ENCODE results near the gene TMEM143. TPM values are rescaled to one million over a fixed set of nuclear protein-coding genes. Genes with fewer than 3 reads are reported as not detected.
"Not testable (repeated sequence)": the region's sequence is repeated elsewhere in the genome, so short reads cannot be mapped to it uniquely, and the experiment has no call there.

TMEM143 gene
- total RNA-seq, 2 donors from 2014 or later = 6.3 to 18.4 TPM

DNA sequence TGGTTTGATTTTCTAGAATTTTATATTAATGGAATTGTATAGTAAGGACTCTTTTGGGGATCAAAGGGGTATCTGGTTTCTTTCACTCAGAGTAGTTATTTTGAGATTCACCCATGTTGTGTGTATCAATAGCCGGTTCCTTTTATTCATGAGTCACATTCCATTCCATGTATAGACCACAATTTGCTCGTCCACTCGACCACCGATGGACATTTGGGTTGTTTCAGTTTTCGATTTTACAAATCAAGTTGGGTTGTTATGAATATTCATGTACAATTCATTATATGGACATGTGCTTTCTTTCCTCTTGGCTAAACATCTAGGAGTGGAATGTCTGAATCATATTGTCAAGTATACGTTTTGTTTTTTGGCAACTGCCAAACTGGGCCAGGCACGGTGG lies 48.0 kb downstream of the TMEM143 start:
- DNase-seq (ENCODE audit: low spot score) (no peak), ATAC-seq (ENCODE audit: insufficient number of reproducible peaks, low FRiP score, low read depth) (no peak)
- Histone ChIP-seq H3K27ac (no peak overlapping the region), H3K4me3 (no peak overlapping the region), H3K36me3 (no peaks in the 10 kb centered on the region), H3K4me1 (ENCODE audit: control insufficient read depth in 1 of 2, low read depth in 2 of 2) (peaks cover 4 to 7% of the 10 kb centered on the region in 2 donors), H3K9me3 (no peaks in the 10 kb centered on the region), H3K27me3 (replicated peaks; ENCODE audit: insufficient read depth) (no peaks in the 10 kb centered on the region)
- TF ChIP-seq, protein P1, sequence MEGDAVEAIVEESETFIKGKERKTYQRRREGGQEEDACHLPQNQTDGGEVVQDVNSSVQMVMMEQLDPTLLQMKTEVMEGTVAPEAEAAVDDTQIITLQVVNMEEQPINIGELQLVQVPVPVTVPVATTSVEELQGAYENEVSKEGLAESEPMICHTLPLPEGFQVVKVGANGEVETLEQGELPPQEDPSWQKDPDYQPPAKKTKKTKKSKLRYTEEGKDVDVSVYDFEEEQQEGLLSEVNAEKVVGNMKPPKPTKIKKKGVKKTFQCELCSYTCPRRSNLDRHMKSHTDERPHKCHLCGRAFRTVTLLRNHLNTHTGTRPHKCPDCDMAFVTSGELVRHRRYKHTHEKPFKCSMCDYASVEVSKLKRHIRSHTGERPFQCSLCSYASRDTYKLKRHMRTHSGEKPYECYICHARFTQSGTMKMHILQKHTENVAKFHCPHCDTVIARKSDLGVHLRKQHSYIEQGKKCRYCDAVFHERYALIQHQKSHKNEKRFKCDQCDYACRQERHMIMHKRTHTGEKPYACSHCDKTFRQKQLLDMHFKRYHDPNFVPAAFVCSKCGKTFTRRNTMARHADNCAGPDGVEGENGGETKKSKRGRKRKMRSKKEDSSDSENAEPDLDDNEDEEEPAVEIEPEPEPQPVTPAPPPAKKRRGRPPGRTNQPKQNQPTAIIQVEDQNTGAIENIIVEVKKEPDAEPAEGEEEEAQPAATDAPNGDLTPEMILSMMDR (IDR thresholded peaks at IDR 0.05) = no peak

DNA sequence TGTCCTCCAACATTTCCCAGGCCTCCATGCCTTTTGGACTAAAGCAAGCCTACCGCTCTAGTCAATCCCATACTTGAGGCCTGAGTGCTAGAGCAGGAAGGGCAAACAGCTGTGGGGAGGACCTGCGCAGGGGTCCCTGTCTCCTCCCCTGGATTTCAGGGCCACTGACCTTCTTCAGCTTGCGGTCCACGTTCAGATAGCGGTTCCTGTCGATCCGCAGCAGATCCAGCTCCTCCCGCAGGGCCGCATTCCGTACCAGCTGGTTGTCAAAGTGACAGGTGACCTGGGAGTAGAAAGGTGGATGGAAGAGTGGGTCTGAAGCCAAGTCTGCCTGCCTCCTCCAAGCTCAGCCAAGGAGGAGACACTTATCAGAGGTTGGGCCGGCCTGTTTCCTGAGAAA lies 52.4 kb downstream of the TMEM143 start:
- ATAC-seq (ENCODE audit: insufficient number of reproducible peaks, low FRiP score, low read depth) (no peak), DNase-seq (ENCODE audit: low spot score) (no peak)
- no peak overlapping the region for H3K4me3 ChIP-seq
- no peaks in the 10 kb centered on the region for H3K36me3 ChIP-seq
- H3K4me1 ChIP-seq (ENCODE audit: control insufficient read depth in 1 of 2, low read depth in 2 of 2) = no peaks in the 10 kb centered on the region
- TF ChIP-seq, protein P1 (IDR thresholded peaks at IDR 0.05) = no peak
- H3K27ac ChIP-seq = no peak overlapping the region
- no peaks in the 10 kb centered on the region for H3K9me3 ChIP-seq
- no peaks in the 10 kb centered on the region for H3K27me3 ChIP-seq (replicated peaks; ENCODE audit: insufficient read depth)

DNA sequence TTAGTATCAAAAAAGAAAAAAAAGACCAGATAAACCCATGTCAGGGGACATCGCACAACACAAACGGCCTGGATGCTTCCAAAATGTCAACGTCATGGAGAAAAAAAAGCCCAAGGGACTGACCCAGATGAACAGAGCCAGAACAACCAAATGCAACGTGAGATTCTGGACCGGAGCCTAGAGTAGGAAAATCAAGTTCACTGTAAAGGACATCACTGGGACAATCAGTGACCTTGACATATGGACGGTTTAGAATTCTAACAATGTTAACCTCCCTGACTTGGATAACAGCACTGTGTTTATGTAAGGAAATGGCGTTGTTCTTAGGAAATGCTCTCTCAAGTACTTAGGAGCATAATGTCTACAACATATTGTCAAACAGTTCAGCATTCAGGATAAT lies 53.5 kb downstream of the TMEM143 start:
- Histone ChIP-seq H3K9me3 (no peaks in the 10 kb centered on the region), H3K36me3 (no peaks in the 10 kb centered on the region), H3K27me3 (replicated peaks; ENCODE audit: insufficient read depth) (no peaks in the 10 kb centered on the region), H3K4me1 (ENCODE audit: control insufficient read depth in 1 of 2, low read depth in 2 of 2) (no peaks in the 10 kb centered on the region), H3K27ac (no peak overlapping the region), H3K4me3 (no peak overlapping the region)
- no peak for DNase-seq (ENCODE audit: low spot score)
- TF ChIP-seq, protein P1 (IDR thresholded peaks at IDR 0.05) = no peak
- no peak for ATAC-seq (ENCODE audit: insufficient number of reproducible peaks, low FRiP score, low read depth)

DNA sequence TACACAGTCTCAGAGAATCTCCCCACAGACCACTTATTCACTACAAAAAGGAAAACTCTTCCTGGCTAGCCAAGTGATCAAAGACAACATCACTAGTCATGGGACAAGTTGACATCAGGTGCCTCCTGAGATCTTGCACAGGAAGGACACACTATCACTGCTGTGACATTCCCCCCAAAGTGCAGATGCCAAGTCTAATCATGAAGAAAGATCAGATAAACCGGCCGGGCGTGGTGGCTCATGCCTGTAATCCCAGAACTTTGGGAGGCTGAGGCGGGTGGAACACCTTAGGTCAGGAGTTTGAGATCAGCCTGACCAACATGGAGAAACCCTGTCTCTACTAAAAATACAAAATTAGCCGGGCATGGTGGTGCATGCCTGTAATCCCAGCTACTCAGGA lies 54.0 kb downstream of the TMEM143 start:
- H3K36me3 ChIP-seq; H3K9me3 ChIP-seq; H3K27me3 ChIP-seq (replicated peaks; ENCODE audit: insufficient read depth); DNase-seq (ENCODE audit: low spot score); H3K27ac ChIP-seq; ATAC-seq (ENCODE audit: insufficient number of reproducible peaks, low FRiP score, low read depth); H3K4me1 ChIP-seq (ENCODE audit: control insufficient read depth in 1 of 2, low read depth in 2 of 2); H3K4me3 ChIP-seq: not testable (repeated sequence)

DNA sequence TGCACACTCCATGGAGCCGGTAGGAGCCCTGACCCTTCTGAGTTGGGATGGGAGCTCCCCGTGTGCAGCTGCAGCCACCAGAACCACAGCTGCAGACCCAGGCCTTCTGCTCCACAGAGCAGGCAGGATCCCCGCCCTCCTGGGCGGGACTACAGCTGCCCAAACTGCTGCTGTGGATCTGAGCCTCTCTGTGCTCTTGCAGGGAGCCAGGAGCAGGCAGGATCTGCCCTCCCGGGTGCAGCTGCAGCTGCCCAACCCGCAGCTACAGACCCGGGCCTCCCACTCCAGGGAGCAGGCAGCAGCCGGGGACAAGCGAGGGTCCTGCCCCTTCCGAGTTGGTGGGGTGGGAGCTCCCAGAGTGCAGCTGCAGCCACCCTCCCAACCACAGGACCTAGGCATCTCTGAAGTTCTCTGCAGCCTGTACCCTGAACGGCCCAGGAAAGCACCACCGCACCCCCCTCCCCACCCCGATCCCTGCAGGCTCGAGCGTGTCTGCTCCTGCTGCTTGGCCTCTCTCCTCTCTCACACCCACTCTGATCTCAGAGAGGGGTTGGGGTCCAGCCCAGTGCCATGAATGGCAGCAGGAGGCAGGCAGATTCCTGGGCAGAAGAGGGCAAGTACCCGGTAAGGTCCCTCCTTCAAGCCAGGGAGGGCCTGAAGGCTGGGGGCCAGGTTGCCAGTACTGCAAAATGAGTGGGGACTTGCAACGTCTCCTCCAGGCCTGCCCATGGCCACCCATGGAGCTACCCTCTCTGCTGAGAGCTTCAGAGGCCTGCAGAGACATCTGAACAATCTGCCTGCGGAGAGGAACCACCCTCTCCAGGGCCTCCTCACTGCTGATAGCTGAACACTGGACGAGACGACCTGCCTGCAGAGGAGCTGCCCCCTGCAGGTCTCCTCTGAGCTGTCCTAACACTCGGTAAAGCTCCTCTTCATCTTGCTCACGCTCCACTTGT lies 54.8 kb downstream of the TMEM143 start:
- Histone ChIP-seq H3K4me1 (ENCODE audit: control insufficient read depth in 1 of 2, low read depth in 2 of 2) (no peaks in the 10 kb centered on the region), H3K9me3 (no peaks in the 10 kb centered on the region), H3K27ac (no peak overlapping the region), H3K27me3 (replicated peaks; ENCODE audit: insufficient read depth) (no peaks in the 10 kb centered on the region), H3K4me3 (no peak overlapping the region), H3K36me3 (no peaks in the 10 kb centered on the region)
- TF ChIP-seq, protein P1 (IDR thresholded peaks at IDR 0.05) = no peak
- no peak for DNase-seq (ENCODE audit: low spot score)
- no peak for ATAC-seq (ENCODE audit: insufficient number of reproducible peaks, low FRiP score, low read depth)
